ENCODE measurements around the gene HNRNPUL1. TPM values are rescaled to one million over a fixed set of nuclear protein-coding genes. Genes with fewer than 3 reads are reported as not detected.

HNRNPUL1 gene
- polyA plus RNA-seq, 1 experiment, result 42.3 TPM

- DNase-seq (ENCODE audit: low read depth, low spot score), result no peak
- no peaks in the 10 kb centered on the region for H3K27me3 ChIP-seq (ENCODE audit: control insufficient read depth, insufficient read depth, low read length)
- no peaks in the 10 kb centered on the region; the same call in 1 of the 2 replicates for H3K9me3 ChIP-seq (ENCODE audit: control insufficient read depth, insufficient read depth, low read length)
- H3K27ac ChIP-seq (ENCODE audit: low read depth, low read length), result no peak overlapping the region
- no peak overlapping the region for H3K4me3 ChIP-seq (ENCODE audit: low read depth, low read length)
- TF ChIP-seq CTCF (IDR thresholded peaks at IDR 0.05; ENCODE audit: low read depth, low read length), result no peak
- ChIA-PET POLR2A (no interaction called here), CTCF (interaction anchor here (0.6 to 2.1 kb wide), 2 partner anchors 8 to 31 kb away, joined by 4 to 12 read pairs; no protein-coding TSS in a partner anchor)
These were observed 52.2 kb downstream of the HNRNPUL1 start for GRCh38 chr19:41316306-41316920.

GRCh38 chr19:41318696-41319499 lies 54.7 kb downstream of the HNRNPUL1 start:
- H3K27me3 ChIP-seq (ENCODE audit: control insufficient read depth, insufficient read depth, low read length), result no peaks in the 10 kb centered on the region
- DNase-seq (ENCODE audit: low read depth, low spot score), result no peak
- H3K27ac ChIP-seq (ENCODE audit: low read depth, low read length), result no peak overlapping the region
- H3K9me3 ChIP-seq (ENCODE audit: control insufficient read depth, insufficient read depth, low read length), result no peaks in the 10 kb centered on the region; the same call in 1 of the 2 replicates
- TF ChIP-seq CTCF (IDR thresholded peaks at IDR 0.05; ENCODE audit: low read depth, low read length), result no peak
- H3K4me3 ChIP-seq (ENCODE audit: low read depth, low read length), result no peak overlapping the region
- ChIA-PET POLR2A (interaction anchor here (0.5 kb wide), 1 partner anchor 97 kb away, joined by 3 read pairs; no protein-coding TSS in a partner anchor), CTCF (interaction anchor here (3.6 kb wide), 1 partner anchor 10 kb away, joined by 18 read pairs; no protein-coding TSS in a partner anchor)

GRCh38 chr19:41319500-41320184 lies 55.5 kb downstream of the HNRNPUL1 start:
- Histone ChIP-seq H3K9me3 (ENCODE audit: control insufficient read depth, insufficient read depth, low read length) (no peaks in the 10 kb centered on the region; the same call in 1 of the 2 replicates), H3K27me3 (ENCODE audit: control insufficient read depth, insufficient read depth, low read length) (no peaks in the 10 kb centered on the region), H3K4me3 (ENCODE audit: low read depth, low read length) (no peak overlapping the region), H3K27ac (ENCODE audit: low read depth, low read length) (no peak overlapping the region)
- no peak for TF ChIP-seq CTCF (IDR thresholded peaks at IDR 0.05; ENCODE audit: low read depth, low read length)
- ChIA-PET POLR2A (interaction anchor here (0.5 to 0.6 kb wide), 2 partner anchors 34 to 96 kb away, joined by 3 read pairs; partner anchors contain the start of gene TGFB1), CTCF (interaction anchor here (3.6 kb wide), 1 partner anchor 11 kb away, joined by 18 read pairs; no protein-coding TSS in a partner anchor)
- DNase-seq (ENCODE audit: low read depth, low spot score), result no peak

GRCh38 chr19:41320185-41320518 lies 56.0 kb downstream of the HNRNPUL1 start:
- no peak for TF ChIP-seq CTCF (IDR thresholded peaks at IDR 0.05; ENCODE audit: low read depth, low read length)
- ChIA-PET CTCF (interaction anchor here (3.6 kb wide), 1 partner anchor 12 kb away, joined by 18 read pairs; no protein-coding TSS in a partner anchor), POLR2A (interaction anchor here (0.6 to 0.8 kb wide), 2 partner anchors 34 to 46 kb away, joined by 3 to 8 read pairs; partner anchors contain the start of gene TGFB1)
- Histone ChIP-seq H3K27ac (ENCODE audit: low read depth, low read length) (no peak overlapping the region), H3K9me3 (ENCODE audit: control insufficient read depth, insufficient read depth, low read length) (no peaks in the 10 kb centered on the region; the same call in 1 of the 2 replicates), H3K27me3 (ENCODE audit: control insufficient read depth, insufficient read depth, low read length) (no peaks in the 10 kb centered on the region), H3K4me3 (ENCODE audit: low read depth, low read length) (no peak overlapping the region)
- DNase-seq (ENCODE audit: low read depth, low spot score), result no peak

Measured in AG04450 (cell line).